SK-N-MC (cell line): ENCODE measurements around the gene WDR46.

Source experiments
- EZH2 ChIP-seq: fragments of 200-600 bp; sonication (generic); IDR thresholded peaks from one replicate; pipeline ENCODE4 v1.6.1; 2017; ENCODE audit warnings: antibody characterized with exemption
- FOXP2 ChIP-seq: optimal IDR thresholded peaks from 2 replicates; pipeline ENCODE3; 2011; ENCODE audit warnings: mild to moderate bottlenecking, moderate library complexity; ENCODE audit not compliant: insufficient read depth; ENCODE audit errors: extremely low read length, control extremely low read depth
- POLR2AphosphoS5 ChIP-seq: IDR thresholded peaks from 2 replicates; pipeline ENCODE4 v1.6.1; 2012; ENCODE audit warnings: mild to moderate bottlenecking, low read depth, low read length, borderline replicate concordance

DNA sequence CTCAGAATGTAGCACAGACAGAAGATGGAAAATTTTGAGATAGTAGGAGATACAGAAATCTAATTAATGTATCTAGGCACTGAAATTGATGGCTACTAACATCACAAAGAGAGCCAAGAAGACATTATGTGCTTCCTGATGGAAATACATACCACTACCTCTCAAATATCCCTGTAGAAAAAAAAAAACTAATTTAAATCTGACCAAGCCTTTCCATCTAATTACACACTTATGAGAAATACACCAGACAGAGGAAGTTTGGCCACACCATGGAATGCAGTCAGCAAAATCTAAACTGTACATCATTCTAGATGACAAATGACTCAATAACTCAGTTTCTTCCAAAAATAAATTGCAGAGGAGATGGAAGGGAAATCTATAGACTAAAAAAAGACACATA lies 36.3 kb downstream of the WDR46 start:
- no peak for TF ChIP-seq POLR2AphosphoS5
- no peak for TF ChIP-seq EZH2
- no peak for TF ChIP-seq FOXP2
